HEK293 (cell line): ENCODE measurements around the gene IFIT2.
"Not testable (repeated sequence)": the region's sequence is repeated elsewhere in the genome, so short reads cannot be mapped to it uniquely, and the experiment has no call there.

Source experiments
- CTCF ChIA-PET: fragments of 350-600 bp; formaldehyde crosslinking; extraction: SDS; loops from one replicate; lab custom pipeline; 2021; ENCODE audit warnings: antibody characterized with exemption; lab: Yijun Ruan, JAX
- POLR2A ChIA-PET: fragments of 300-600 bp; formaldehyde crosslinking; extraction: SDS; loops from one replicate; lab custom pipeline; 2020; ENCODE audit warnings: antibody characterized with exemption, inconsistent platforms; lab: Yijun Ruan, JAX
- H3K27ac ChIP-seq: fragments of 200-500 bp; sonication (Bioruptor generic); 2 replicates; pipeline ENCODE4 v1.5.1; 2014; ENCODE audit warnings: low read depth, low read length, control low read depth, inconsistent platforms; ENCODE audit errors: extremely low read depth
- H3K36me3 ChIP-seq, 2 experiments: fragments of 200-500 bp in 1 of 2; sonication (Bioruptor generic) in 1 of 2; 1 replicate in 1 of 2; 2 replicates in 1 of 2; pipeline ENCODE4 v1.5.1; 2014 to 2017; ENCODE audit warnings: inconsistent platforms in 2 of 2, low read length in 2 of 2; ENCODE audit not compliant: control insufficient read depth in 2 of 2, insufficient read depth in 1 of 2
- H3K4me1 ChIP-seq: fragments of 200-500 bp; sonication (Bioruptor generic); 2 replicates; pipeline ENCODE4 v1.5.1; 2014; ENCODE audit warnings: mild to moderate bottlenecking, low read length, inconsistent platforms; ENCODE audit not compliant: control insufficient read depth, insufficient read depth
- H3K4me3 ChIP-seq: 2 replicates; pipeline ENCODE4 v1.5.1; 2011; ENCODE audit warnings: low read depth, mild to moderate bottlenecking, control low read depth, low read length, moderate library complexity
- H3K9me3 ChIP-seq: fragments of 200-500 bp; sonication (Bioruptor generic); 2 replicates; pipeline ENCODE4 v1.5.1; 2014; ENCODE audit warnings: low read depth, low read length, inconsistent platforms; ENCODE audit not compliant: control insufficient read depth, insufficient read depth
- AEBP2 ChIP-seq: fragments of 450-650 bp; formaldehyde crosslinking; IDR thresholded peaks from 2 replicates; pipeline ENCODE4 v1.5.1; 2016; ENCODE audit warnings: missing biosample characterization, missing genetic modification characterization, borderline replicate concordance
- GLIS2 ChIP-seq: fragments of 450-650 bp; formaldehyde crosslinking; IDR thresholded peaks from 2 replicates; pipeline ENCODE4 v1.5.1; 2016; ENCODE audit warnings: missing biosample characterization, missing genetic modification characterization
- KLF1 ChIP-seq: fragments of 450-650 bp; formaldehyde crosslinking; IDR thresholded peaks from 2 replicates; pipeline ENCODE4 v1.5.1; 2016; ENCODE audit warnings: missing biosample characterization, missing genetic modification characterization
- RBAK ChIP-seq: fragments of 450-650 bp; formaldehyde crosslinking; IDR thresholded peaks from 2 replicates; pipeline ENCODE4 v1.5.1; 2016; ENCODE audit warnings: missing biosample characterization, missing genetic modification characterization
- ZBTB1 ChIP-seq: fragments of 450-650 bp; formaldehyde crosslinking; IDR thresholded peaks from 2 replicates; pipeline ENCODE4 v1.5.1; 2016; ENCODE audit warnings: missing biosample characterization, missing genetic modification characterization
- ZBTB20 ChIP-seq: fragments of 450-650 bp; formaldehyde crosslinking; IDR thresholded peaks from 2 replicates; pipeline ENCODE4 v1.5.1; 2016; ENCODE audit warnings: missing biosample characterization, missing genetic modification characterization
- ZFP37 ChIP-seq: fragments of 450-650 bp; formaldehyde crosslinking; IDR thresholded peaks from 2 replicates; pipeline ENCODE4 v1.5.1; 2016; ENCODE audit warnings: missing biosample characterization, missing genetic modification characterization
- ZNF138 ChIP-seq: fragments of 450-650 bp; formaldehyde crosslinking; IDR thresholded peaks from 2 replicates; pipeline ENCODE4 v1.5.1; 2016; ENCODE audit warnings: missing biosample characterization, missing genetic modification characterization, borderline replicate concordance
- ZNF148 ChIP-seq: fragments of 450-650 bp; formaldehyde crosslinking; IDR thresholded peaks from 2 replicates; pipeline ENCODE4 v1.5.0; 2017; ENCODE audit warnings: missing biosample characterization, missing genetic modification characterization, borderline replicate concordance
- ZNF174 ChIP-seq: fragments of 450-650 bp; formaldehyde crosslinking; IDR thresholded peaks from 2 replicates; pipeline ENCODE4 v1.5.0; 2017; ENCODE audit warnings: missing biosample characterization, mild to moderate bottlenecking, missing genetic modification characterization
- ZNF292 ChIP-seq: fragments of 450-650 bp; formaldehyde crosslinking; IDR thresholded peaks from 2 replicates; pipeline ENCODE4 v1.5.1; 2016; ENCODE audit warnings: low read depth, missing biosample characterization, missing genetic modification characterization, borderline replicate concordance
- ZNF335 ChIP-seq: fragments of 450-650 bp; formaldehyde crosslinking; conservative IDR thresholded peaks from 2 replicates; pipeline ENCODE4 v1.5.1; 2016; ENCODE audit warnings: missing biosample characterization, missing genetic modification characterization
- ZNF501 ChIP-seq: fragments of 450-650 bp; formaldehyde crosslinking; IDR thresholded peaks from 2 replicates; pipeline ENCODE4 v1.5.1; 2016; ENCODE audit warnings: missing biosample characterization, missing genetic modification characterization
- ZNF585B ChIP-seq: fragments of 450-650 bp; formaldehyde crosslinking; IDR thresholded peaks from 2 replicates; pipeline ENCODE4 v1.5.1; 2016; ENCODE audit warnings: missing biosample characterization, missing genetic modification characterization
- ZNF624 ChIP-seq: fragments of 450-650 bp; formaldehyde crosslinking; IDR thresholded peaks from 2 replicates; pipeline ENCODE4 v1.5.1; 2017; ENCODE audit warnings: missing biosample characterization, missing genetic modification characterization
- ZNF626 ChIP-seq: fragments of 450-650 bp; sonication (Bioruptor Pico); formaldehyde crosslinking; IDR thresholded peaks from 2 replicates; pipeline ENCODE4 v1.5.1; 2018; ENCODE audit warnings: missing biosample characterization, missing genetic modification characterization, inconsistent platforms
- ZNF658 ChIP-seq: fragments of 450-650 bp; formaldehyde crosslinking; IDR thresholded peaks from 2 replicates; pipeline ENCODE4; 2016; ENCODE audit warnings: missing biosample characterization, missing genetic modification characterization
- ZNF664 ChIP-seq: fragments of 450-650 bp; formaldehyde crosslinking; IDR thresholded peaks from 2 replicates; pipeline ENCODE4 v1.5.1; 2016; ENCODE audit warnings: missing biosample characterization, missing genetic modification characterization
- ZNF707 ChIP-seq: fragments of 450-650 bp; formaldehyde crosslinking; IDR thresholded peaks from 2 replicates; pipeline ENCODE4 v1.5.1; 2016; ENCODE audit warnings: missing biosample characterization, missing genetic modification characterization
- ZSCAN18 ChIP-seq: fragments of 450-650 bp; formaldehyde crosslinking; IDR thresholded peaks from 2 replicates; pipeline ENCODE4 v1.5.1; 2016; ENCODE audit warnings: missing biosample characterization, missing genetic modification characterization

The IFIT2 gene

GRCh38 chr10:89252225-89252585 lies 49.6 kb upstream of the IFIT2 start:
- CTCF ChIA-PET, result interaction anchor here (0.6 to 1.9 kb wide), 5 partner anchors 34 to 564 kb away, joined by 3 to 9 read pairs (median 3); no protein-coding TSS in a partner anchor
- H3K36me3 ChIP-seq, result no peaks in the 10 kb centered on the region; a peak in 1 of 3 replicates
- TF ChIP-seq ZNF626, result 0 out of 2 replicates have a peak, but pooled peaks have one; percentile 17
- TF ChIP-seq ZFP37 (tag by site-specific recombination), result no peak
- no peak for TF ChIP-seq ZNF138 (tag by site-specific recombination)
- no peak for TF ChIP-seq GLIS2 (tag by site-specific recombination)
- peak; percentile 97 for TF ChIP-seq ZNF664 (tag by site-specific recombination)
- TF ChIP-seq ZNF335 (tag by site-specific recombination), result peak; percentile 59
- TF ChIP-seq ZBTB20 (tag by site-specific recombination), result no peak
- POLR2A ChIA-PET, result interaction anchor here (0.5 to 1.8 kb wide), 8 partner anchors 18 to 336 kb away, joined by 3 to 7 read pairs (median 3); partner anchors contain the start of genes FAS and IFIT1
- no peaks in the 10 kb centered on the region for H3K9me3 ChIP-seq
- no peak overlapping the region for H3K27ac ChIP-seq
- H3K4me3 ChIP-seq, result no peak overlapping the region
- H3K4me1 ChIP-seq, result no peaks in the 10 kb centered on the region

GRCh38 chr10:89255091-89255579 lies 46.7 kb upstream of the IFIT2 start:
- H3K4me1 ChIP-seq, POLR2A ChIA-PET, CTCF ChIA-PET: not testable (repeated sequence)

GRCh38 chr10:89255793-89256192 lies 46.1 kb upstream of the IFIT2 start:
- H3K4me3 ChIP-seq, result no peak overlapping the region
- no peak overlapping the region for H3K27ac ChIP-seq
- TF ChIP-seq ZNF707 (no peak), ZNF501 (tag by site-specific recombination) (no peak), ZNF658 (tag by site-specific recombination) (no peak), RBAK (no peak)
- TF ChIP-seq, all 188 proteins: peak for 0
- H3K9me3 ChIP-seq, result no peaks in the 10 kb centered on the region
- H3K4me1 ChIP-seq, result no peaks in the 10 kb centered on the region
- ChIA-PET CTCF (interaction anchor here (0.9 kb wide), 1 partner anchor 163 kb away, joined by 3 read pairs; no protein-coding TSS in a partner anchor), POLR2A (no interaction called here)
- no peaks in the 10 kb centered on the region for H3K36me3 ChIP-seq

More at GRCh38 chr10:89255091-89255579, 46.7 kb upstream of the IFIT2 start:
- H3K36me3 ChIP-seq, H3K27ac ChIP-seq, H3K9me3 ChIP-seq, H3K4me3 ChIP-seq: not testable (repeated sequence)

GRCh38 chr10:89256340-89256739 lies 45.5 kb upstream of the IFIT2 start:
- Histone ChIP-seq H3K4me3 (no peak overlapping the region), H3K9me3 (no peaks in the 10 kb centered on the region), H3K27ac (no peak overlapping the region), H3K36me3 (no peaks in the 10 kb centered on the region), H3K4me1 (no peaks in the 10 kb centered on the region)
- TF ChIP-seq ZNF148, result no peak
- ChIA-PET POLR2A (no interaction called here), CTCF (interaction anchor here (0.9 kb wide), 1 partner anchor 162 kb away, joined by 3 read pairs; no protein-coding TSS in a partner anchor)

- H3K36me3 ChIP-seq, result no peaks in the 10 kb centered on the region
- TF ChIP-seq ZNF624 (tag by site-specific recombination), result no peak
- no peak for TF ChIP-seq ZNF585B (tag by site-specific recombination)
- no peak for TF ChIP-seq AEBP2 (tag by site-specific recombination)
- no peak for TF ChIP-seq ZSCAN18 (tag by site-specific recombination)
- no peak for TF ChIP-seq ZNF292 (tag by site-specific recombination)
- TF ChIP-seq KLF1, result no peak
- TF ChIP-seq ZNF174 (tag by site-specific recombination), result no peak
- TF ChIP-seq ZBTB1, result no peak
- POLR2A ChIA-PET, result no interaction called here
- no peak overlapping the region for H3K27ac ChIP-seq
- H3K9me3 ChIP-seq, result no peaks in the 10 kb centered on the region
- H3K4me1 ChIP-seq, result no peaks in the 10 kb centered on the region
- H3K4me3 ChIP-seq, result no peak overlapping the region
- CTCF ChIA-PET, result no interaction called here
These were observed 44.9 kb upstream of the IFIT2 start for GRCh38 chr10:89256962-89257361.
